ENCODE data around the gene TMOD3. TPM values are rescaled to one million over a fixed set of nuclear protein-coding genes. Genes with fewer than 3 reads are reported as not detected.

Gene TMOD3
- total RNA-seq, 1 donor from 2014 or later: 17.4 TPM

DNA sequence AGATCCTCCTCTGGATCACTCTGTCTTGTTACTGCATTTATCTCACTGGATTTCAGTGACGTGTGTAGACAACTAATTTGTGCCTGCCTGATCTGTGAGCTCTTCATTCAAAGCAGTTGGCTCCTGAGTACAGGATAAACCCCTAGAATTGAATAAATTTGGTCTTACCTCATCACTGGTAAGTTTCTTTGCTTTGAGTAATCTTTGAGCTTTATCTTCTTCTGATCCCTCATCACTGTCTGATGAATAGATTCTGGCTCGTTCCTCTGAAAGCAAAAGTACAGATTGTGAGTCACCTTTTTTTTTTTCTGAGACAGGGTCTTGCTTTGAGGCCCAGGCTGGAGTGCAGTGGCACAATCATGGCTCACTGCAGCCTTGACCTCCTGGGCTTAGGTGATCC is 117.7 kb downstream of the TMOD3 start:
- no peak for DNase-seq (ENCODE audit: low spot score)
- intact Hi-C loops (cut with DNase I): no loop called here

- intact Hi-C loops (cut with DNase I): no loop called here
- DNase-seq (ENCODE audit: low spot score): no peak
These were observed 123.4 kb downstream of the TMOD3 start for GRCh38 chr15:51952805-51953204.

DNA sequence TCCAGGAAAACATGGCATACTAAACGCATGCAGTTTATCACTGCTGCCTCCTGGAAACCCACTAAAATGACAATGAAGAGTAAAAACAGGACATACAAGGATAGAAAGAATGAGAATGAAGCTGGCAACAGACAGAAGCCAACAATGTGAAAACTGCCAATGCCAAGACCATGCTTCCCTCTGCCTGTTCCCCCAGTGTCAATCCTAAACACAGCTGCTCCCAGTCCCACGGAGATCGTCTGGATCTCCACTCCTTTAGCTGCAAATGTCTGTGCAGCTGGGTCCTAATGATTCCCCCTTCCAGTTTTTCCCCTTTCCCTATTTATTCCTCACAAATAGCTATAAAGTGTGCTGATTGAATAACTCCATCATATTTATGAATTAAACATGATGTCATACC is 126.1 kb downstream of the TMOD3 start:
- DNase-seq (ENCODE audit: low spot score): no peak
- intact Hi-C loops (cut with DNase I): no loop called here

Other genes starting within 250 kb of the TMOD3 start
- 8.0 TPM for gene DMXL2, start 206.9 kb upstream of the TMOD3 start, total RNA-seq
- gene SCG3, start 148.2 kb upstream of the TMOD3 start, total RNA-seq: not detected
- gene LYSMD2, start 92.0 kb upstream of the TMOD3 start, total RNA-seq: 6.9 TPM
- gene TMOD2, start 78.1 kb upstream of the TMOD3 start, total RNA-seq: 8.3 TPM
- 7.0 TPM for gene LEO1, start 142.1 kb downstream of the TMOD3 start, total RNA-seq
- gene MAPK6, start 189.6 kb downstream of the TMOD3 start, total RNA-seq: 20.1 TPM

Measured in cardiac septum (tissue), 1 donor.